ENCODE data around the gene ING4. TPM values are rescaled to one million over a fixed set of nuclear protein-coding genes. Genes with fewer than 3 reads are reported as not detected.

ING4 gene
- total RNA-seq, 1 experiment from 2014 or later, result 20.1 TPM

GRCh38 chr12:6643569-6644256 lies 19.2 kb downstream of the ING4 start:
- no peaks in the 10 kb centered on the region for H3K9me3 Mint-ChIP-seq
- no peak overlapping the region for H2AFZ ChIP-seq (ENCODE audit: low read length)
- no peak overlapping the region for H4K5ac ChIP-seq (ENCODE audit: insufficient read length, low read depth, low read length)

More at GRCh38 chr12:6643569-6644256, 19.2 kb downstream of the ING4 start:
- H2BK5ac ChIP-seq (ENCODE audit: insufficient read length, low read length), result no peak overlapping the region
- H3K23me2 ChIP-seq (ENCODE audit: insufficient read length, low read depth, low read length, poor library complexity, severe bottlenecking), result peaks cover 4% of the 10 kb centered on the region
- WGBS (ENCODE audit: extremely low coverage, insufficient read length, low lambda C conversion rate), result no CpG with 5 or more reads among the region's 6 CpGs
- DNase-seq, result no peak
- peaks cover 14 to 21% of the 10 kb centered on the region in 2 experiments for H3K4me1 Mint-ChIP-seq
- H2BK120ac ChIP-seq (ENCODE audit: low read depth, low read length, poor library complexity, severe bottlenecking), result no peak overlapping the region
- no peaks in the 10 kb centered on the region; the same call in 1 of the 2 replicates for H3K4me1 ChIP-seq (ENCODE audit: insufficient read depth, low read length)
- H3T11ph ChIP-seq (ENCODE audit: low read length), result no peak overlapping the region
- H3K9ac ChIP-seq (ENCODE audit: extremely low read depth, insufficient read length, low read length), result no peak overlapping the region
- no peak overlapping the region for H3K4me3 Mint-ChIP-seq
- no peak overlapping the region for H3K27ac Mint-ChIP-seq
- H4K91ac ChIP-seq (ENCODE audit: insufficient read length, low read depth, low read length), result no peak overlapping the region
- H3K18ac ChIP-seq (ENCODE audit: insufficient read length, low read depth, low read length), result no peak overlapping the region
- no peak overlapping the region for H3K4ac ChIP-seq (ENCODE audit: low read depth, low read length)
- H3K14ac ChIP-seq (ENCODE audit: insufficient read depth, low read length), result no peak overlapping the region
- no peak overlapping the region for H3K56ac ChIP-seq (ENCODE audit: insufficient read length, low read depth, low read length)
- H3K23ac ChIP-seq (ENCODE audit: insufficient read length, low read depth, low read length), result no peak overlapping the region
- no peaks in the 10 kb centered on the region for H3K79me2 ChIP-seq (ENCODE audit: insufficient read depth, low read length)
- no peaks in the 10 kb centered on the region for H3K9me3 ChIP-seq (ENCODE audit: control insufficient read depth, low read depth, low read length)
- no peak overlapping the region for H2BK15ac ChIP-seq (ENCODE audit: low read depth, low read length)
- H2BK12ac ChIP-seq (ENCODE audit: insufficient read length, low read depth, low read length), result no peak overlapping the region
- H3K27ac ChIP-seq (ENCODE audit: insufficient read length, low read depth, low read length), result no peak overlapping the region
- no peak overlapping the region for H2BK20ac ChIP-seq (ENCODE audit: low read depth, low read length, poor library complexity, severe bottlenecking)
- peaks cover 52% of the 10 kb centered on the region for H3K27me3 Mint-ChIP-seq (ENCODE audit: low read depth)
- no peaks in the 10 kb centered on the region for H3K79me1 ChIP-seq (ENCODE audit: insufficient read depth, low read depth, low read length, poor library complexity, severe bottlenecking)
- no peaks in the 10 kb centered on the region; the same call in 1 of the 2 replicates for H3K27me3 ChIP-seq (ENCODE audit: insufficient read depth, low read length)
- no peak overlapping the region for H3K4me2 ChIP-seq (ENCODE audit: insufficient read depth, insufficient read length, low read length)
- no peak overlapping the region for H4K8ac ChIP-seq (replicated peaks; ENCODE audit: insufficient read length, low read depth, low read length)
- no peaks in the 10 kb centered on the region for H4K20me1 ChIP-seq (ENCODE audit: control insufficient read depth, insufficient read depth, insufficient read length)
- TF ChIP-seq, protein P1, sequence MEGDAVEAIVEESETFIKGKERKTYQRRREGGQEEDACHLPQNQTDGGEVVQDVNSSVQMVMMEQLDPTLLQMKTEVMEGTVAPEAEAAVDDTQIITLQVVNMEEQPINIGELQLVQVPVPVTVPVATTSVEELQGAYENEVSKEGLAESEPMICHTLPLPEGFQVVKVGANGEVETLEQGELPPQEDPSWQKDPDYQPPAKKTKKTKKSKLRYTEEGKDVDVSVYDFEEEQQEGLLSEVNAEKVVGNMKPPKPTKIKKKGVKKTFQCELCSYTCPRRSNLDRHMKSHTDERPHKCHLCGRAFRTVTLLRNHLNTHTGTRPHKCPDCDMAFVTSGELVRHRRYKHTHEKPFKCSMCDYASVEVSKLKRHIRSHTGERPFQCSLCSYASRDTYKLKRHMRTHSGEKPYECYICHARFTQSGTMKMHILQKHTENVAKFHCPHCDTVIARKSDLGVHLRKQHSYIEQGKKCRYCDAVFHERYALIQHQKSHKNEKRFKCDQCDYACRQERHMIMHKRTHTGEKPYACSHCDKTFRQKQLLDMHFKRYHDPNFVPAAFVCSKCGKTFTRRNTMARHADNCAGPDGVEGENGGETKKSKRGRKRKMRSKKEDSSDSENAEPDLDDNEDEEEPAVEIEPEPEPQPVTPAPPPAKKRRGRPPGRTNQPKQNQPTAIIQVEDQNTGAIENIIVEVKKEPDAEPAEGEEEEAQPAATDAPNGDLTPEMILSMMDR (conservative IDR thresholded peaks at IDR 0.05), result no peak
- peaks cover 0 to 6% (median 6%) of the 10 kb centered on the region in 3 experiments; a peak in 5 of 7 replicates for H3K36me3 Mint-ChIP-seq (ENCODE audit: insufficient read depth in 1 of 3, low read depth in 3 of 3)
- no peak overlapping the region for H2AK5ac ChIP-seq (ENCODE audit: insufficient read length, low read length)

Measured in H9 (cell line).